IMR-90 (cell line): Measurements from ENCODE around the gene KAT7. TPM values are rescaled to one million over a fixed set of nuclear protein-coding genes. Genes with fewer than 3 reads are reported as not detected.

Experiments used
- ATAC-seq: fragments of 200-7000 bp; cut with Tn5 transposase; 2 replicates; pipeline ENCODE4 v1.9.1; 2020; ENCODE audit warnings: low read depth, mild to moderate bottlenecking, moderate library complexity
- BruUV-seq: library from RNA; stranded (reverse); fragments of 400-500 nt; replicated peaks from 2 replicates; lab custom pipeline; 2021; lab: Mats Ljungman, UMichigan
- CTCF ChIA-PET: fragments of 300-600 bp; formaldehyde crosslinking; extraction: SDS; loops from one replicate; lab custom pipeline; 2021; ENCODE audit warnings: antibody characterized with exemption; lab: Yijun Ruan, JAX
- POLR2A ChIA-PET: fragments of 300-600 bp; sonication (Branson Sonifier 250); formaldehyde crosslinking; loops from one replicate; lab custom pipeline; 2022; ENCODE audit warnings: antibody characterized with exemption; ENCODE audit not compliant: unreplicated experiment; lab: Charles Lee
- DNase-seq: peaks from one replicate; pipeline ENCODE4 v3.0.0; 2013
- H2AFZ ChIP-seq: replicated peaks from 2 replicates; pipeline ENCODE3; 2013; ENCODE audit warnings: low read length, mild to moderate bottlenecking; ENCODE audit not compliant: poor library complexity
- H2AK5ac ChIP-seq: 2 replicates; pipeline ENCODE4 v1.6.1; 2013; ENCODE audit warnings: low read depth, low read length, inconsistent platforms
- H2AK9ac ChIP-seq: replicated peaks from 2 replicates; pipeline ENCODE3; 2013; ENCODE audit warnings: mild to moderate bottlenecking, low read depth, low read length, moderate library complexity; ENCODE audit not compliant: poor library complexity
- H2BK120ac ChIP-seq: 2 replicates; pipeline ENCODE4 v1.6.1; 2013; ENCODE audit warnings: low read depth, low read length, inconsistent platforms
- H2BK15ac ChIP-seq: 3 replicates; pipeline ENCODE4 v1.6.1; 2013; ENCODE audit warnings: low read depth, low read length, inconsistent platforms
- H2BK20ac ChIP-seq: 2 replicates; pipeline ENCODE4 v1.6.1; 2013; ENCODE audit warnings: low read depth, mild to moderate bottlenecking, inconsistent platforms, low read length, moderate library complexity
- H2BK5ac ChIP-seq: 2 replicates; pipeline ENCODE4 v1.6.1; 2013; ENCODE audit warnings: mild to moderate bottlenecking, low read depth, low read length, inconsistent platforms; ENCODE audit not compliant: poor library complexity, severe bottlenecking
- H3K14ac ChIP-seq: replicated peaks from 2 replicates; pipeline ENCODE4 v1.6.1; 2013; ENCODE audit warnings: low read depth, low read length, inconsistent platforms
- H3K18ac ChIP-seq: 2 replicates; pipeline ENCODE4 v1.6.1; 2013; ENCODE audit warnings: low read depth, low read length, control low read depth
- H3K23ac ChIP-seq: 2 replicates; pipeline ENCODE4 v1.6.1; 2013; ENCODE audit warnings: low read depth, low read length, inconsistent platforms
- H3K27ac ChIP-seq: 2 replicates; pipeline ENCODE4 v1.5.1; 2013; ENCODE audit warnings: mild to moderate bottlenecking, control low read depth, low read length; ENCODE audit not compliant: insufficient read depth
- H3K27me3 ChIP-seq: 2 replicates; pipeline ENCODE4 v1.6.1; 2013; ENCODE audit warnings: low read length; ENCODE audit not compliant: control insufficient read depth, insufficient read depth
- H3K36me3 ChIP-seq: 2 replicates; pipeline ENCODE4 v1.6.1; 2013; ENCODE audit warnings: low read length, mixed read lengths; ENCODE audit not compliant: control insufficient read depth, insufficient read depth
- H3K4ac ChIP-seq: 2 replicates; pipeline ENCODE4 v1.6.1; 2013; ENCODE audit warnings: low read depth, low read length, inconsistent platforms
- H3K4me1 ChIP-seq: 2 replicates; pipeline ENCODE4 v1.6.1; 2013; ENCODE audit warnings: low read length, mixed read lengths; ENCODE audit not compliant: control insufficient read depth, insufficient read depth
- H3K4me2 ChIP-seq: 2 replicates; pipeline ENCODE4 v1.6.1; 2013; ENCODE audit warnings: low read depth, mild to moderate bottlenecking, control low read depth, low read length, moderate library complexity
- H3K4me3 ChIP-seq: 2 replicates; pipeline ENCODE4 v1.5.1; 2013; ENCODE audit warnings: low read depth, mild to moderate bottlenecking, control low read depth, low read length, moderate library complexity; ENCODE audit not compliant: insufficient read depth
- H3K56ac ChIP-seq: 2 replicates; pipeline ENCODE4 v1.6.1; 2013; ENCODE audit warnings: low read length, inconsistent platforms; ENCODE audit not compliant: insufficient read depth; ENCODE audit errors: extremely low read depth
- H3K79me1 ChIP-seq, 2 experiments: 2 replicates each; pipeline ENCODE4 v1.6.1; 2013; ENCODE audit warnings: low read length in 2 of 2, inconsistent platforms in 1 of 2, low read depth in 1 of 2
- H3K9ac ChIP-seq: 2 replicates; pipeline ENCODE4 v1.6.1; 2013; ENCODE audit warnings: low read depth, low read length, control low read depth
- H3K9me1 ChIP-seq: 2 replicates; pipeline ENCODE4 v1.6.1; 2013; ENCODE audit warnings: low read length, inconsistent platforms; ENCODE audit not compliant: insufficient read depth
- H3K9me3 ChIP-seq: 2 replicates; pipeline ENCODE4 v1.6.1; 2013; ENCODE audit warnings: low read length; ENCODE audit not compliant: control insufficient read depth, insufficient read depth
- H4K20me1 ChIP-seq: 2 replicates; pipeline ENCODE4 v1.6.1; 2013; ENCODE audit warnings: low read length, inconsistent platforms; ENCODE audit not compliant: insufficient read depth
- H4K5ac ChIP-seq: 2 replicates; pipeline ENCODE4 v1.6.1; 2013; ENCODE audit warnings: mild to moderate bottlenecking, low read depth, low read length, control low read depth
- H4K8ac ChIP-seq, 2 experiments: 2 replicates each; pipeline ENCODE4 v1.6.1; 2013; ENCODE audit warnings: low read depth in 2 of 2, low read length in 2 of 2, control low read depth in 1 of 2, inconsistent platforms in 1 of 2
- H4K91ac ChIP-seq: 2 replicates; pipeline ENCODE4 v1.6.1; 2013; ENCODE audit warnings: low read depth, low read length, inconsistent platforms; ENCODE audit not compliant: insufficient read depth
- FOS ChIP-seq: fragments of 150-350 bp; IDR thresholded peaks from 2 replicates; pipeline ENCODE4 v1.6.1; 2016; ENCODE audit warnings: low read depth, low read length
- MXI1 ChIP-seq: IDR thresholded peaks from 2 replicates; pipeline ENCODE4 v1.6.1; 2012; ENCODE audit warnings: low read depth, mild to moderate bottlenecking, low read length, moderate library complexity, borderline replicate concordance
- RAD21 ChIP-seq: IDR thresholded peaks from 2 replicates; pipeline ENCODE4 v1.6.1; 2012; ENCODE audit warnings: low read length, improper control_type of control experiment
- WGBS, 2 experiments: methylation state at CpG; one replicate each; pipeline versions ENCODE4 v1.1.5 to v1.1.7; 2013; ENCODE audit warnings: missing lambda C conversion rate in 2 of 2; ENCODE audit not compliant: insufficient read length in 1 of 2; ENCODE audit errors: extremely low coverage in 2 of 2; 5-methylcytosine and 5-hydroxymethylcytosine counted together
- dilution Hi-C: fragments of 300-500 bp; cut with HindIII; formaldehyde crosslinking; loops from one replicate; pipeline ENCODE4 v1.14.3; 2018; ENCODE audit warnings: low sequenced_read_pairs; ENCODE audit not compliant: unreplicated experiment
- in situ Hi-C: fragments of 300-500 bp; cut with MboI; formaldehyde crosslinking; loops from 3 replicates; pipeline ENCODE4 v1.14.3; 2019; ENCODE audit warnings: low sequenced_read_pairs, inconsistent platforms, mixed read lengths
- intact Hi-C: fragments of 100-400 bp; cut with micrococcal nuclease; formaldehyde crosslinking; loops from 2 replicates; pipeline ENCODE4 v1.10.0; 2022
- polyA plus RNA-seq, 3 experiments: library from polyadenylated mRNA; depleted of rRNA; stranded (reverse); fragments of >200 nt; gene quantifications; 2 replicates each; pipeline ENCODE4 v1.2.3, GENCODE V29; 2012; ENCODE audit warnings: low replicate concordance in 1 of 3
- total RNA-seq: library from RNA; depleted of rRNA; stranded (reverse); fragments of >200 nt; gene quantifications from 2 replicates; pipeline ENCODE4 v1.2.3, GENCODE V29; 2012

The KAT7 gene
- total and polyA plus RNA-seq, 2 of the 4 experiments (the other 2 are of a cell fraction): 16.9 to 21.9 TPM

GRCh38 chr17:49817993-49818392 is 29.5 kb downstream of the KAT7 start:
- H3K79me1 ChIP-seq: peaks cover 13 to 47% of the 10 kb centered on the region in 2 experiments
- H3K4ac ChIP-seq: no peak overlapping the region
- POLR2A ChIA-PET: no interaction called here
- H3K9ac ChIP-seq: no peak overlapping the region
- CTCF ChIA-PET: no interaction called here
- no peaks in the 10 kb centered on the region for H3K9me3 ChIP-seq
- no peak overlapping the region for H3K27ac ChIP-seq
- peaks cover 3% of the 10 kb centered on the region for H3K4me1 ChIP-seq
- no peak overlapping the region for H4K91ac ChIP-seq
- ATAC-seq (no peak), DNase-seq (no peak)
- H3K18ac ChIP-seq: no peak overlapping the region
- H2AK9ac ChIP-seq: no peak overlapping the region
- H3K14ac ChIP-seq: no peak overlapping the region
- dilution Hi-C loops: no loop called here
- intact Hi-C loops: no loop called here
- WGBS, 2 experiments: no CpG with 5 or more reads among the region's 4 CpGs
- no peak overlapping the region for H2BK5ac ChIP-seq
- no peak overlapping the region for H2BK15ac ChIP-seq
- H3K23ac ChIP-seq: no peak overlapping the region
- no peak overlapping the region for H2BK20ac ChIP-seq
- H4K5ac ChIP-seq: no peak overlapping the region
- no peak for TF ChIP-seq RAD21
- TF ChIP-seq MXI1: no peak
- TF ChIP-seq FOS: no peak
- no peak overlapping the region for H4K8ac ChIP-seq
- BruUV-seq: no TSS peak
- no peak overlapping the region for H3K4me2 ChIP-seq
- H3K4me3 ChIP-seq: no peak overlapping the region
- no peak overlapping the region for H2AFZ ChIP-seq
- H2AK5ac ChIP-seq: no peak overlapping the region
- H4K20me1 ChIP-seq: peaks cover 2% of the 10 kb centered on the region; the same call in 1 of the 2 replicates
- in situ Hi-C loops: no loop called here
- no peak overlapping the region for H2BK120ac ChIP-seq
- peaks cover 33% of the 10 kb centered on the region for H3K36me3 ChIP-seq
- peaks cover 11% of the 10 kb centered on the region for H3K9me1 ChIP-seq
- no peak overlapping the region for H3K56ac ChIP-seq
- no peaks in the 10 kb centered on the region for H3K27me3 ChIP-seq
